Stimulated activated CD4-positive, alpha-beta T cell treated with anti-CD3 and anti-CD28 coated beads, Interleukin-2, amount 100 ng/mL, for 48 hours (primary cell): ENCODE data around the gene TBL3.

ENCODE experiments used
- DNase-seq, 2 donors: peaks; one replicate each; pipeline ENCODE4 v3.0.0-alpha.2; 2020

The TBL3 gene

GRCh38 chr16:2023092-2024031 is 51.5 kb downstream of the TBL3 start:
- DNase-seq, result peak; percentile 99 to 100

GRCh38 chr16:2024032-2024420 is 52.2 kb downstream of the TBL3 start:
- DNase-seq, result no peak

GRCh38 chr16:2025251-2025650 is 53.4 kb downstream of the TBL3 start:
- DNase-seq, result no peak

- no peak for DNase-seq
These were observed 54.1 kb downstream of the TBL3 start for GRCh38 chr16:2025878-2026460.

- DNase-seq, result no peak
These were observed 54.7 kb downstream of the TBL3 start, which contains the start of gene NHERF2 for GRCh38 chr16:2026461-2027023. Gene NHERF2, plus strand, starts transcription at chr16:2026902. Its CDS starts 104 bp downstream, at chr16:2027006.

- DNase-seq, result no peak
These were observed 55.5 kb downstream of the TBL3 start for GRCh38 chr16:2027024-2028010.

- DNase-seq, result no peak
These were observed 56.3 kb downstream of the TBL3 start for GRCh38 chr16:2028146-2028545.

- no peak for DNase-seq
These were observed 56.9 kb downstream of the TBL3 start for GRCh38 chr16:2028620-2029220.

GRCh38 chr16:2029350-2029749 is 57.5 kb downstream of the TBL3 start:
- DNase-seq, result no peak

- DNase-seq, result no peak
These were observed 58.2 kb downstream of the TBL3 start for GRCh38 chr16:2030036-2030435.

GRCh38 chr16:2031081-2031577 is 59.3 kb downstream of the TBL3 start:
- no peak for DNase-seq
